Retina (tissue), 1 donor: ENCODE data around the gene LARGE1.

ENCODE experiments used
- DNase-seq: peaks from one replicate; pipeline ENCODE4 v3.0.0-alpha.2; 2016

Gene LARGE1

DNA sequence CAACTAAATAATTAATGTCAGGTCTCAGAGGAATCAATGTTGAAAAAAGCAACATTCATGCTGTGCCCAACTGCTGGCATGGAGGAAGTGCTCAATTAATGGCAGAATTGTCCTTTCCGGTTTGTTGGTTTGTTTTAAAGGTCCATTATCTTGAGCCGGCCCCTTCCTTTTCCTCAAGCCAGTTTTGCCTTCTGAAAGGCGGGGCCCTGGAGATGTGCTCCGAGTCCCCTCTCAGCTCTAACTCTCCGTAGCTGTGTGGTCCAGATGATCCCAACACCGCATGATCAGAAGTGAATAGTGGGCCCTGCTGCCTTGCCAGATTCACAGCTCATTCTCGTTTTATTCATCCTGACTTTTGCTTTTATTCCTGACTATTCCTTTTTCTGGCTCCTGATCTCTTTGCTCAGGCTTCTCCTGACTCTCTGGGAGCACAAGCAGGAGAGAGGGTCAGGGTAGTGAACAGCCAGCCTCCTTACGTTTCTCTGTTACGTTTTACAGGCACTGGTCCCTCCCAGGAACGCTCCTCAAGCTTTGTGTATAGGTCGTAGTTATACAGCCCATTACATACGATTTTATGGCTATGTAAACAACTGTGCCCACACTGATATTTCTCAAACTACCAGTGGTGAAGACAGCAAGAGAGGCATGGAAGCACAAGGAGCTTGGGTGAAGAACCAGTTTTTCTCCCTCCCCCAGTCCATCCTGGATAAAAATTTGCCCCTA lies 265.9 kb downstream of the LARGE1 start:
- no peak for DNase-seq

DNA sequence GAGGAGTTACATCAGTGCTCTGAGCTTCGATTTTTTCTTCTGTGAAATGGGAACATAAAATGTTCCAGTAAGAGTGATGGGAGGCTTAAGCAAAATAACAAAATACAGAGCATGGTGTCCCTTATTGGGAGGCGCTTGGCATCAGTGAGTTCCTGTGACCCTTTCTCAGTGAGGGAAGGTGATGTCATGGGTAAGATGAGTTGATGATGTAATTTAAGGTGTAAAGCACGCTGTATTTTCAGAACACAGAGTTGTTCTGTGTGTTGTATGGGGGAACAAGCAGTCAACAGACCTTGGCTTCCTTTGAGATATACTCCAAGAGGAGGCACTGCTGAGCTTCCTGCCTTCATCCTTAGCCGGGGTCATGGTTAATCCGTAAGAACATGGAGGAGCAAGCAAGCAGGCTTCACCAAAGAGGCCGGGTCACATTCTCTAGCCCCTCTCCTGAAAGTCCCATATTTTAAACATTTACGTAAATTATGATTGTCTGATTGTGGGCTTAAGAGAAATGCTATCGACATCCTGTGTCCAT lies 266.7 kb downstream of the LARGE1 start:
- no peak for DNase-seq

DNA sequence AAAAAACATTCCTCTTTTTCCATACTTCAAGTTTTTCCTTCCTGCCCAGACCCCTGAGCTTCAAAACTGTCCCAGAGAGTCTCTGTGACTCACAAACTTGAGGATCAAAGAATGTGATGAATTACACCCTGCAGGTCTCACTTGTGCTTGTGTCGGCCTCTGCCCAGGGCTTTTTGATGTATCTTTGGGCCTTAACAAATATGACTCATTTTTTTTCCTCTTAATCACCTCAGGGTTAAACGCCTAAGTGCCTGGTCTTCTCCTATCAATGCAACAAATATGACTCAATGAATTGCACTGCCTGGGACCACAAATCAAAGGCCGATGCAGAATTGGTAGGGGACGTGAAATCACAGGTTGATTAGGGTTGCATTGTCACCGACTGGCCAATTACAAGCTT lies 267.7 kb downstream of the LARGE1 start:
- no peak for DNase-seq

DNA sequence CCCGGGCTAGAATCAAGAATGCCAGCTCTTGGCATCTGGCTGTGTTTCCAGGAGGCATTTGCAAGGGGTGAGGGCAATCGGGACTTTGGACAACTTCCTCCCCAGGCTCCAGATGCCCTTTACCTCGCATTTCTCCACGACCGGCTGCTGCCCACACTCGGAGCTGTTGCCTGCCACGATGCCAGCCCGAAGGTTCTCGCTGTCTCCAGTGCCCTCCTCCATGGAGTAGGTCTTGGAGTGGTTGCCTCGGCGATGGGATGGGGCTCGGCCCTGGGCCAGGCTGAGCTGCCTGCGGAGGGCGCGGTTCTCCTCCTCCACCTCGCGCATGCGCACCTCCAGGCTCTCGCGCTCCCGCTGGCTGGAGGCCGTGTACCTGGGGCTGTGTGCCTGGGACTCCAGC lies 270.0 kb downstream of the LARGE1 start:
- no peak for DNase-seq

DNA sequence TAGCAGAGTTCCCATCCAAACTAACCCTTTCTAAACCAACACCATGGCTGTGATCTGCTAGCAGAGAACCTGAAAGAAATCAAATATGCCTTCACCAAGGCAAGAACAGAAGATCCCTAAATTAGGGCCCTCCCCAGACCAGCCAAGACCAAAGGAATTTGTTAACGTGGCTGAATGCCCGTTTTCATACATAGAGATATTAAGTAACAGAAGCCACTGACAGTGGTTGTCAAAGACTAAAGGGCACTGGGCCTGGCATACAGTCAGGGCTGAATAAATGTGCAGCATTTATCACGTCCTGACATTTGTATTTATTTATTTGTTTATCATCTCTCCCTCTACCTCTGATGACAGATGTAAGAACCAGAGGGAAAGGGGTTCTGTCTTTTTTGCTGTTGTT lies 271.8 kb downstream of the LARGE1 start:
- no peak for DNase-seq

DNA sequence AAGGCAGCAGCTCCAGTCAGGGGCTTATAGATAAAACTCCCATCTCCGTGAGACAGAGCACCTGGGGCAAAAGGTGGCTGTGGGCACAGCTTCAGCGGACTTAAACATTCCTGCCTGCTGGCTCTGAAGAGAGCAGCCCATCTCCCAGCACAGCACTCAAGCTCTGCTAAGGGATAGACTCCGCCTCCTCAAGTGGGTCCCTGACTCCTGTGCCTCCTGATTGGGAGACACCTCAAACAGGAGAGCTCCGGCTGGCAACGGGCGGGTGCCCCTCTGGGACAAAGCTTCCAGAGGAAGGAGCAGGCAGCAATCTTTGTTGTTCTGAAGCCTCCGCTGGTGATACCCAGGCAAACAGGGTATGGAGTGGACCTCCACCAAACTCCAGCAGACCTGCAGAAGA lies 279.4 kb downstream of the LARGE1 start:
- no peak for DNase-seq

DNA sequence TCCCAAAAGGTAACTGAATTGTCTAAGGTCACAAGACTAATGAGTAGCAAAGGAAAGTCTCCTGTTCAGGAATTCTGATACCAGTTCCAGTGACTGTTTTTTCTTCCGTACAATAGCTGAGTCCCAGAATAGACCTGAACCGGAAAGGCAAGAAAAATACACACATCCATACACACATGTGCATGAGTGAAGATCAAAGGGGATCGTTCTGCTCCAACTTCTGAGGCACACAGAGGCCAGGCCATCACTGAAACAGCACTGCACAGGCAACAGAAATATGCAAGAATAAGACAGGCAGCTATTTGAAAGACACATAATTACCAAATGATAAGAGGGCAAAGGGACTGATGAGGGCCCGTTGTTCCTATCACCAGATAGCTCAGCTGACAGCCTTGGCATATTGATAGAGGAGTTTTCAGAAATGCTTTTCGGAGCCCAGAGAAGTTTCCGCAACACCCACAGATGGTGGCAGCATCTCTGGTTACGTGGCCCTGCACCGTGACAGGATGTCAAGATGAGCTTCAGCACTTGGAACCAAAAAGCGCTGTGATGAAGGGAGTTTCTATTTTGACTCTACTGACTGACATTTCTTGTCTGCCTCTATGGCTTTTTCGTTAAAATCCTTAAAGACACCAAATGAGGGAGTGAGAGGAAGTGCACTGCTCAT lies 280.6 kb downstream of the LARGE1 start:
- DNase-seq = no peak

DNA sequence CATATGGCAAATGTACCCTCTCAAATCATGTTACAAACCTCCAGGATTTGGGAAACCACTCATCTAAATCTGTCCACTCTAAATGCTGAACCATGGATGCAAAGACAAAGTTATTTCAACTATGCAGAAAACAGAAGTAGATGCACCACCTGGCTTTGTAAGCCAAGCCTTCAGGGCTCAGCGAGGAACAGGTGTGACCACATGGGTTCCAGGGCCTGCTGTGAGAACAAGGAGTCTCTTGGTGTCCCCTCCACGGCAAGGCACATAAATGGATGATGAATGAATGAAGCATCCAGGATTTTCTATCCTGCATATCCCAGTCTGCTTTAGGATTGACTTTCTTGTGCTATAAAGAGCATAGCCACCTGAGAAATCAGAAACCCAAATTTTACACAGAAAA lies 284.5 kb downstream of the LARGE1 start:
- DNase-seq = no peak

DNA sequence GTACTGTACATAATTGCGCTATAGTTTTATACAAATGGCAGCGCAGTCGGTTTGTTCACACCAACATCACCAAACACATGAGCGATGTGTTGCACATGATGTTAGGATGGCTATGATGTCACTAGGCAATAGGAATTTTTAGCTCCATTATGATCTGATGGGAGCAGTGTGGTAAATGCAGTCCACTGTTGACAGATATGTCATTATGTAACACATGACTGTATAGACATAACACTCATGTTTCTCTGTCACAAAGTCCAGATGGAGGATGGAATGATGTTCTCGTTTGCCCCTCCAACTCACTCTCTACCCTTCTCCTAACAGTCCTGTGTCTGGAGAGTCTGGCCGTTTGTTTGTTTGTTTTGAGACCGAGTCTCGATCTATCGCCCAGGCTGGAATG lies 288.5 kb downstream of the LARGE1 start:
- no peak for DNase-seq

DNA sequence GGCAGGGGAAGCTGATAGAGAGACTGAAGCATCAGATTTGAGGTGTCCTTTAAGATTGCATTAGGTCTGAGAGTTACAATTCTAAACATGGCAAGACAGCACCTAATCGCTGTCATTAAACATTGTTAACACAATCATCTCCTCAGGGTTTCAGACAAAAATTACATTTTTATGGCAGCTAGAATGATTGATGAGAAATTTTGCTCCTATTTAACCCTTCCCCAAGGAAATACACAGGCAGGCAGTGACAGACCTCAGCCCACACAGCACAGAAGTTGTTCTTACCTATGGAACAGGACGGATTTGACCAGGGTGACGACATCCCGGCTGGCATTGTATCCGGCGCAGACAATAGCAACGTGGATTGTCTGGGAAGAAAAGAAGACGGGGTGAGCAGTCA lies 294.3 kb downstream of the LARGE1 start:
- peak; percentile 25 for DNase-seq

DNA sequence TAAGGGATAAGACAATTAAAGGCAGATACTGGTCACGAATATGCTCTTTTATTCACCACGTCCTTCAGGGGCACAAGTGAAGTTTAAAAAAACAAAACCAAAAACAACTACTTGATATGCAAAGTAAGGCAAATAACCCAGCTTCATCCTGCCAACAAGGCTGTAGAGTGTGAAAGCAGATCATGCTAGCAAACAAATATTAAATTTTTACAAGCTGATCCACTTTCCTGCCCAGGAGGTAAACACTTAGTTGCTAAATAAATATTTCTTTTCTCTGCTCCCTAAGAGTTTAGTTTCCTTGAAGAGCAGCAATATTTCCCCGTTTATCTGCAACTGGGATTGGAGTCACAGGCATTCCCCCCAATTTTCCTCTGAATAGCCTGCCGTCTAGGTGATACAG lies 300.2 kb downstream of the LARGE1 start:
- no peak for DNase-seq

DNA sequence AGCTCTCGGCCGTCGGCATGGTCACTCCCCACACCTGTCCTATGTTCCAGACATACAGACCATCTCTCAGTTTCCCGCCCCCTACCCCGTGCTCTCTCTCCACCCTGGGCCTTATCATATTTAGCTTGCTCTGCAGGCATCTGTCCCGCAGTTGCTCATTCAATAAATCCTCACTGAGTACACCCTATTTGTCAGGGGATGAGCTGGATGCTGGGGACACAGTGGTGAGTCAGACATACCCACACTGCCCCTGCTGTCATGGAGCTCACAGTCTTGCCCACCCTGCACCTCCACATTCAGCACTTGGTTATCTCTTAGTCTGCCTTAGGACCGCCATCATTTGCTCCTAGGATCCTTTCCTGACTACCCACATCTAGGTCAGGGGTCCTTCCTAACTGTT lies 313.8 kb downstream of the LARGE1 start:
- no peak for DNase-seq

DNA sequence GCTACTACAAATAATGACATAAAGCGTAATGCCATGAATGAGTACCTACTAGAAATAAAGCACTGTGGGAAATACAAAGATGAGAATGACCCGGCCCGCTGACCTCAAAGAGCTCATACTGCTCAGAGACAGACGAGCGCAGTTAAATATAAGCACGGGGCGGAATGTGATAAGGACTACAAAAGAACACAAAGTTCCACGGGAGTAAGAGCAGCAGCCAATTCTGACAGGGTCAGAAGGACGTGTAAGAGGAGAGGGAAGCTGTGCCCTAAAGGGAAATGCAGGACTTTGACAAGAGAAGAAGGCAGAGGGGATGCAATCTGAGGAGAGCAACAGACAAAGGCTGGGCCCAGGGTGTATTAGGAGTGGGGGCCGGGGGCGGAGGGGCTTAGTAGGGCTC lies 314.6 kb downstream of the LARGE1 start:
- DNase-seq = peak; percentile 16

DNA sequence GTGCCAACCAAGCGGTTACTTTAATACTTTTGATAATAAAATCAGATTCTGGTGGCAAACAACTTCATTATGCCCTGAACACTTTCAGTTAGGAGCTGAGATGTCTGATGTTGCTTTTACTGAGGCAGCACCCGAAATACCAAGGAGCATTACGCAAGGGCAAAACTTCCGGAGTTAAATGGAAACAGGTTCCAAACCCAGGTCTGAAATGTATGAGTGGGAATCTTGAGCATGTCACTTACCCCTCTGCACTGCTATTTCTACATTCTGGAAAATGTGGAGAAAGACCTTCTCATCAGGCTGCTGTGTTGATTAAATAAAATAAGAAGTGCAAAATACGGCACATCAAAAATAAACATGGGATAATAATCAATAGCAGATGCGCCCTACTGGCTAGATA lies 315.1 kb downstream of the LARGE1 start:
- DNase-seq = no peak

DNA sequence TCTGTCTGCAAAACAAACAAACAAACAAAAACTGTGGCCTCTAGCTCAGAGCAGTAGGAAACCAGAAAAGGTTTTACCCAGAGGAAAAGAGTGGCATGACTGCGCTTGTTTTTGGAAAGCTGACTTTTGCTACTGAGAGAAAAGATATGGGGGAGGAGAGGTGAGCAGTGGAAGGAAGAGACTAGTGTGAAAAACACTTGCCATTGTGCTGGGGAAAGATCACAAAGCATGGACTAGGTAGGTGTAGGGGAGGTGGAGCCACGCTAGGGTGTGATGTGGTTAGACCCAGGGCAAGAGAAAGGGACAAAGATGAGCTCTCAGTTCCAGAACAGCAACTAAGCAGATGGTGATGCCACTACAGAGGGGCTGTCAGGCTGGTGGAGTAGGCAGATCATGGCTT lies 319.2 kb downstream of the LARGE1 start:
- DNase-seq = no peak

DNA sequence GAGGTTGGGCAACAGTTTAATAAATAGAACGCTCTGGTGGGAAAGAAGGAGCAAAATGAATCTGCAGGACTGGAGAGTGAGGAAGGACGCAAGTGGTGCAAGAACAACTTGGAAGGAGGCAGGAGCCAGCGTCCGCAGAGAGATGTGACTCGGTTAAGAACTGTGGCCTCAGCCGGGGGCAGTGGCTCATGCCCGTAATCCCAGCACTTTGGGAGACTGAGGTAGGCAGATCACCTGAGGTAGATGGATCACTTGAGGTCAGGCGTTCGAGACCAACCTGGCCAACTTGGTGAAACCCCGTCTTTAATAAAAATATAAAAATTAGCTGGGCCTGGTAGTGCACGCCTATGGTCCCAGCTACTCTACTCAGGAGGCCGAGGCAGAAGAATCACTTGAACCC lies 319.7 kb downstream of the LARGE1 start:
- no peak for DNase-seq

DNA sequence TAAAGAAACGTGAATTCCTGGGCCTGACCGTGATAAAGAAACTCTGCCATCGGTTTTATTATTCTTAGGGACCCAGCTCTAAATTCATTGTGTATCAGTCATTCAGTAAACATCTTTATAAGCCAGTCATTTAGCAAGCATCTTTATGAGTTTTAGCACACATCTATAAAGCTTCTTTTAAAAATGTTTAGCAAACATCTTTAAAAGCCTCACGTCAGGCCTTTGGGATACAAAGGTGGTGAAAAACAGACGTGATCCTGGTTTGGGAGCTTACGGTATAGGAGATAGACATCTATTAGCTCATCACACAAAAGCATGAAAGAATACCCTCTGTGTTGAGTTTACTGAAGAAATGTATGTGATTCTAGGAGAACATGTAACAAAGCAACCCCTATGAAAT lies 320.2 kb downstream of the LARGE1 start:
- DNase-seq = no peak

DNA sequence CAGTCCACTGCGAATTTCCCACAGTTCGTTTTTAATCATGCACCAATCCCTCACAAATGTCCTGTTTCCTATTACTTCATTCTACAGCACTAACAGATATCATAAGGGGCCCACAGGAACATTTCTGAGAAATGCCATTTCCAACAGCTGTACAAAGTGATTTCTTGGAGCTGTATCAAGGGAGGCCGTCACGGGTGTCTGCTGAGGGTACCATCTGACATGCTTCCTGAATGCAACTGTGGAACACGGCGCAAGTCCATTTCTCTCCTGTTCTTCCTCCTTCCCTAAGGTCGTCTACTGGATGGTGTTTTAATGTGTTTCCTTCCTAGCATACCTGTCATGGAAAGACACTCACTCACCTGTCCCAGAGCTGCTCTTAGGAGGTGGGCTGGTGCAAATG lies 320.7 kb downstream of the LARGE1 start:
- DNase-seq = no peak

DNA sequence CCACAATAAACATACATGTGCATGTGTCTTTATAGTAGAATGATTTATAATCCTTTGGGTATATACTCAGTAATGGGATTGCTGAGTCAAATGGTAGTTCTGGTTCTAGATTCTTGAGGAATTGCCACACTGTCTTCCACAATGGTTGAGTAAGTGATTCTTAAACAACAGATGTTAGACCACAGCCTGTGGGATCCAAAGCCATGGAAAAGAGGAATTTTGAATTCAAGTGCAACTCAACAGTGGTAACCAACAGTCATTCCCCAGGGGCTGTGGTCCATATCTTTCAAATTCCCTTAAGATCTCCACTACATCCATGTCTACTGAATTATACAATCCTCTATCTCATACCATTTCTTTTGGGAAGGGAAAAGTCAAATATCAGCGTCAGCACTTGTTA lies 321.5 kb downstream of the LARGE1 start:
- no peak for DNase-seq

DNA sequence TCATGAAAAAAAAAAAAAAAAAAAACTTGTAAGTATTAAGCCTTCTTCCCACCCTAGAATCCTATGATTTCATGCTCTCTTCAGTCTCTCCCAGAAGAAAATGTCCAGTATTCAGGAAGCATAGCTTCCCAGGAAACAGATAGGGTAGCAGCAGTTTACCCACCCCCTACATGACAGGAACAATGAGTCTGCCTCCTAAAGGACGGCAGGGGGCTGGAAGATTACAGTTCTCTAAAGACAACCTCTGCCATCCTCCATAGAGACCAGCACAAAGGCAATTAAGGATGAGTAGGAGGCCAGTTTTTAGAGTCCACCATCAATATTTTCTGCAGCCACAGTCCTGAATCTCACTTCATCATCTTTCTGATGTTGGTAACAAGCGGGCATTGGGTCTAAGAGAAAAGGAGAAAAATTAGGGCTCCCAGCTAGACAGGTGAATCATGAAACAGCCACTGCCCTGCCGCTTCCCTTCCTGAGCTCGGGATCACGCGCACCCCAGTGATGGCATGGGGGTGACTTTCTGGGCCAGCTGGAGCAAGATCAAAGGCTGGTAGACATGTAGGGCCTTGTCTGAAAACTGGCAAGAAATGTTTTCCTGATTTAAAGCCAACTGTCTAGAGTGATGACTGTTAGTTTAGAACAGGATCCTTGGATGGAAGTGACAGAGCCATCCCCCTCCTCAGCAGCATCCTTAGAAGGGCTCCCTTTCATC lies 322.8 kb downstream of the LARGE1 start:
- DNase-seq = no peak

DNA sequence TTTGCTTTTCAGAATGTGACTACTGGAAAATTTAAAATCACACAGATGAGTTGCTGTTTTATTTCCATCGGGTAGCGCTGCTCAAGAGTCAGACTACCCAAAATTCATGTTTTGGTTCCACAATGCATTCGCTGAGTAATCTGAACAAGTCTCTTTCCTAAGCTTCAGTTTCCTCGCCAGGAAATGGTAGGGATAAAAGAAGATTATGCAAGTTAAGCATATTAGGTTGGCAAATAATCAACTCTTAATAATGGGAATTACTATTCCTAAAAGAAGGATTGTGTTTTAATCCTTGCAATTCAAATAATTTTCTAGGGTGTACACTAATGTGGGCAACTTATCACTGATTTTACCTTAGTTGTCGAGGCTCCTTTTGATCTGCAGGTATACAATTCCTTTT lies 326.5 kb downstream of the LARGE1 start:
- no peak for DNase-seq

DNA sequence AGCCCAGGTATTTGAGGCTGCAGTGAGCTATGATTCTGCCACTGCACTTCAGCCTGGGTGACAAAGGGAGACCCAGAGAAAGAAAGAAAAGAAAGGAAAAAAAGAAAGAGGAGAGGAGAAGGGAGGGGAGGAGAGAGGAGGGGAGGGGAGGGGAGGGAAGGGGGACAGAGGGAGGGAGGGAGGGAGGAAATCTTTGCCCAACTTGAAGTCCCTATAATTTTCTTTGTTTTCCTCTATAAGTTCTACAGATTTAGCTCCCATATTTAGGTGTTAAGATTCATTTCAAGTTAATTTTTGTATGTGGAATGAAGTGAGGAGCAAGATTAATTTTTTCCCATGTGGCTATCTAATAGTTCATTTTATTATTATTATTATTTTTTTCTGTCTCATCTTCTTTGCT lies 328.3 kb downstream of the LARGE1 start:
- DNase-seq = no peak

DNA sequence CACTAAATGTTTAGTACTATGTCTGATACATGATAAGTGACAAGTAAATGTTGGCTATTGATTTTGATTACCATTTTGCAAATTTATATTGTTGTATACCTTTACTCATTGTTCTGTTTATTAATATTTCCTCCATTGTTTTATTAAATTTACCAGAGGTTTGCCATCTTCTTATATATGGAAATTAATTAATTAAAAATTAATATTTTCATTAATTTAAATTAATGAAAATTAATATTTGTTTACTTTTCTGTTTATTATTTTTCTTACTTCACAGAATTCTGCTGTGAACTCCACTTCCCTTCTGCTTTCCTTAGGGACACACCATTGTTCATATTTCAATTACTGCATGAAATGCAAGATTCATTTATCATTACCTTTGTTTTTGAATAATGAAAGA lies 331.0 kb downstream of the LARGE1 start:
- DNase-seq = no peak

DNA sequence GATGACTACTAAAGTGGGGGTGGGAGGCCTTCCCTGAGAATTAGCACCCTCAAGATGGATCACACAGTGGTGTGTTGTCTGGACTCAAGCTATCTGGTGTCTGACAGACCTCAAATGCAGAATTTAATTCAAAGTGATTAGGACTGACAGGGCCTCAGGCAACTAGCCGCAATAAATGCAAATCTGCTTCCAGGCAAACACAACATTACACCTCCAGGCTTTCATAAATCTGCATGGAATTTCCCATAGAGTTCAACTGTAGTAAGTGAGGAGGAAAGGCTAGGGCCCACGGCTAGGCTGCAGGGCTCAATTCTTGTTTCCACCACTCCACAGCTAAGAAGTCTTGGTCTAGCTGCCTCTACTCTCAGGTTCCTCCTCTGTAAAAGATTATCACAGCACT lies 331.4 kb downstream of the LARGE1 start:
- DNase-seq = no peak
